Adipose tissue (tissue), 3 donors: Measurements from ENCODE around the gene TCF4. TPM values are rescaled to one million over a fixed set of nuclear protein-coding genes. Genes with fewer than 3 reads are reported as not detected.
A peak's percentile ranks its signal among the peaks of the same experiment; 100 is the strongest.

Experiments used
- H3K27ac ChIP-seq: one replicate; pipeline ENCODE4 v1.5.1; 2013; ENCODE audit warnings: low read depth, low read length
- WGBS, 3 donors: extraction: QIAGEN DNeasy Blood & Tissue Kit; methylation state at CpG; one replicate each; pipeline ENCODE4 v1.1.7; 2013; 5-methylcytosine and 5-hydroxymethylcytosine counted together
- polyA plus RNA-seq, 3 donors: library from polyadenylated mRNA; stranded (reverse); fragments of 200-250 nt; gene quantifications; one replicate each; pipeline ENCODE4 v1.2.3, GENCODE V29; 2013
- donor health status: healthy with polysubstance abuse.
- donor health status: Bipolar disorder and iron deficiency.
- donor health status: healthy.

The TCF4 gene
- polyA plus RNA-seq, 3 donors = 6.7 to 36.9 (median 32.6) TPM

- 40 to 76% (median 55%) methylated on average over 2 of the region's 2 CpGs for WGBS, 3 donors
- H3K27ac ChIP-seq = no peak overlapping the region
Observed at GRCh38 chr18:55331301-55331700, 256.7 kb downstream of the TCF4 start.

- no peak overlapping the region for H3K27ac ChIP-seq
- WGBS, 3 donors = 27 to 53% (median 27%) methylated on average over 4 of the region's 4 CpGs
Observed at GRCh38 chr18:55328301-55328700, 259.7 kb downstream of the TCF4 start.

- WGBS, 3 donors = 45 to 93% (median 92%) methylated on average over 1 of the region's 1 CpG
Observed at GRCh38 chr18:55327454-55327853, 260.5 kb downstream of the TCF4 start.

GRCh38 chr18:55326134-55326533, 261.9 kb downstream of the TCF4 start:
- H3K27ac ChIP-seq = no peak overlapping the region

More at GRCh38 chr18:55327454-55327853, 260.5 kb downstream of the TCF4 start:
- H3K27ac ChIP-seq = no peak overlapping the region

GRCh38 chr18:55324166-55324565, 263.8 kb downstream of the TCF4 start:
- 65 to 82% (median 82%) methylated on average over 5 of the region's 5 CpGs for WGBS, 3 donors
- no peak overlapping the region for H3K27ac ChIP-seq

GRCh38 chr18:55323051-55323994, 264.7 kb downstream of the TCF4 start:
- 40 to 59% (median 49%) methylated on average over 10 of the region's 10 CpGs for WGBS, 3 donors
- H3K27ac ChIP-seq = no peak overlapping the region

- H3K27ac ChIP-seq = peak overlapping the region; percentile 69
- WGBS, 3 donors = 0 to 4% (median 2%) methylated on average over 28 to 30 of the region's 30 CpGs
Observed at GRCh38 chr18:55322178-55322735, 265.7 kb downstream of the TCF4 start.

- H3K27ac ChIP-seq = no peak overlapping the region
- 1 to 7% (median 1%) methylated on average over 31 of the region's 31 CpGs for WGBS, 3 donors
Observed at GRCh38 chr18:55321265-55322177, 266.5 kb downstream of the TCF4 start.

GRCh38 chr18:55320424-55321264, 267.3 kb downstream of the TCF4 start:
- WGBS, 3 donors = 16 to 65% (median 20%) methylated on average over 8 of the region's 8 CpGs
- no peak overlapping the region for H3K27ac ChIP-seq

- no peak overlapping the region for H3K27ac ChIP-seq
- WGBS, 3 donors = 30 to 71% (median 33%) methylated on average over 6 of the region's 6 CpGs
Observed at GRCh38 chr18:55319459-55320193, 268.4 kb downstream of the TCF4 start.

- 39 to 57% (median 44%) methylated on average over 3 of the region's 3 CpGs for WGBS, 3 donors
- no peak overlapping the region for H3K27ac ChIP-seq
Observed at GRCh38 chr18:55318951-55319441, 269.0 kb downstream of the TCF4 start.

GRCh38 chr18:55317864-55318263, 270.1 kb downstream of the TCF4 start:
- WGBS, 3 donors = 62 to 84% (median 65%) methylated on average over 6 of the region's 6 CpGs
- no peak overlapping the region for H3K27ac ChIP-seq

GRCh38 chr18:55317324-55317723, 270.7 kb downstream of the TCF4 start:
- no peak overlapping the region for H3K27ac ChIP-seq
- 73 to 85% (median 83%) methylated on average over 1 of the region's 1 CpG for WGBS, 3 donors

- no peak overlapping the region for H3K27ac ChIP-seq
- WGBS, 3 donors = 31 to 69% (median 35%) methylated on average over 4 of the region's 4 CpGs
Observed at GRCh38 chr18:55316486-55317184, 271.4 kb downstream of the TCF4 start.

GRCh38 chr18:55314615-55315237, 273.3 kb downstream of the TCF4 start:
- no peak overlapping the region for H3K27ac ChIP-seq

GRCh38 chr18:55314031-55314430, 274.0 kb downstream of the TCF4 start:
- no peak overlapping the region for H3K27ac ChIP-seq
- 48 to 85% (median 81%) methylated on average over 1 of the region's 1 CpG for WGBS, 3 donors
